IMR-90 (cell line): ENCODE results near the gene PTPRN2. TPM values are rescaled to one million over a fixed set of nuclear protein-coding genes. Genes with fewer than 3 reads are reported as not detected.

Source experiments
- ATAC-seq: fragments of 200-7000 bp; cut with Tn5 transposase; 2 replicates; pipeline ENCODE4 v1.9.1; 2020; ENCODE audit warnings: low read depth, mild to moderate bottlenecking, moderate library complexity
- BruUV-seq: library from RNA; stranded (reverse); fragments of 400-500 nt; replicated peaks from 2 replicates; lab custom pipeline; 2021; lab: Mats Ljungman, UMichigan
- CTCF ChIA-PET: fragments of 300-600 bp; formaldehyde crosslinking; extraction: SDS; loops from one replicate; lab custom pipeline; 2021; ENCODE audit warnings: antibody characterized with exemption; lab: Yijun Ruan, JAX
- POLR2A ChIA-PET: fragments of 300-600 bp; sonication (Branson Sonifier 250); formaldehyde crosslinking; loops from one replicate; lab custom pipeline; 2022; ENCODE audit warnings: antibody characterized with exemption; ENCODE audit not compliant: unreplicated experiment; lab: Charles Lee
- DNase-seq: peaks from one replicate; pipeline ENCODE4 v3.0.0; 2013
- H2AFZ ChIP-seq: replicated peaks from 2 replicates; pipeline ENCODE3; 2013; ENCODE audit warnings: low read length, mild to moderate bottlenecking; ENCODE audit not compliant: poor library complexity
- H2AK5ac ChIP-seq: 2 replicates; pipeline ENCODE4 v1.6.1; 2013; ENCODE audit warnings: low read depth, low read length, inconsistent platforms
- H2AK9ac ChIP-seq: replicated peaks from 2 replicates; pipeline ENCODE3; 2013; ENCODE audit warnings: mild to moderate bottlenecking, low read depth, low read length, moderate library complexity; ENCODE audit not compliant: poor library complexity
- H2BK120ac ChIP-seq: 2 replicates; pipeline ENCODE4 v1.6.1; 2013; ENCODE audit warnings: low read depth, low read length, inconsistent platforms
- H2BK15ac ChIP-seq: 3 replicates; pipeline ENCODE4 v1.6.1; 2013; ENCODE audit warnings: low read depth, low read length, inconsistent platforms
- H2BK20ac ChIP-seq: 2 replicates; pipeline ENCODE4 v1.6.1; 2013; ENCODE audit warnings: low read depth, mild to moderate bottlenecking, inconsistent platforms, low read length, moderate library complexity
- H2BK5ac ChIP-seq: 2 replicates; pipeline ENCODE4 v1.6.1; 2013; ENCODE audit warnings: mild to moderate bottlenecking, low read depth, low read length, inconsistent platforms; ENCODE audit not compliant: poor library complexity, severe bottlenecking
- H3K14ac ChIP-seq: replicated peaks from 2 replicates; pipeline ENCODE4 v1.6.1; 2013; ENCODE audit warnings: low read depth, low read length, inconsistent platforms
- H3K18ac ChIP-seq: 2 replicates; pipeline ENCODE4 v1.6.1; 2013; ENCODE audit warnings: low read depth, low read length, control low read depth
- H3K23ac ChIP-seq: 2 replicates; pipeline ENCODE4 v1.6.1; 2013; ENCODE audit warnings: low read depth, low read length, inconsistent platforms
- H3K27ac ChIP-seq: 2 replicates; pipeline ENCODE4 v1.5.1; 2013; ENCODE audit warnings: mild to moderate bottlenecking, control low read depth, low read length; ENCODE audit not compliant: insufficient read depth
- H3K27me3 ChIP-seq: 2 replicates; pipeline ENCODE4 v1.6.1; 2013; ENCODE audit warnings: low read length; ENCODE audit not compliant: control insufficient read depth, insufficient read depth
- H3K36me3 ChIP-seq: 2 replicates; pipeline ENCODE4 v1.6.1; 2013; ENCODE audit warnings: low read length, mixed read lengths; ENCODE audit not compliant: control insufficient read depth, insufficient read depth
- H3K4ac ChIP-seq: 2 replicates; pipeline ENCODE4 v1.6.1; 2013; ENCODE audit warnings: low read depth, low read length, inconsistent platforms
- H3K4me1 ChIP-seq: 2 replicates; pipeline ENCODE4 v1.6.1; 2013; ENCODE audit warnings: low read length, mixed read lengths; ENCODE audit not compliant: control insufficient read depth, insufficient read depth
- H3K4me2 ChIP-seq: 2 replicates; pipeline ENCODE4 v1.6.1; 2013; ENCODE audit warnings: low read depth, mild to moderate bottlenecking, control low read depth, low read length, moderate library complexity
- H3K4me3 ChIP-seq: 2 replicates; pipeline ENCODE4 v1.5.1; 2013; ENCODE audit warnings: low read depth, mild to moderate bottlenecking, control low read depth, low read length, moderate library complexity; ENCODE audit not compliant: insufficient read depth
- H3K56ac ChIP-seq: 2 replicates; pipeline ENCODE4 v1.6.1; 2013; ENCODE audit warnings: low read length, inconsistent platforms; ENCODE audit not compliant: insufficient read depth; ENCODE audit errors: extremely low read depth
- H3K79me1 ChIP-seq, 2 experiments: 2 replicates each; pipeline ENCODE4 v1.6.1; 2013; ENCODE audit warnings: low read length in 2 of 2, inconsistent platforms in 1 of 2, low read depth in 1 of 2
- H3K9ac ChIP-seq: 2 replicates; pipeline ENCODE4 v1.6.1; 2013; ENCODE audit warnings: low read depth, low read length, control low read depth
- H3K9me1 ChIP-seq: 2 replicates; pipeline ENCODE4 v1.6.1; 2013; ENCODE audit warnings: low read length, inconsistent platforms; ENCODE audit not compliant: insufficient read depth
- H3K9me3 ChIP-seq: 2 replicates; pipeline ENCODE4 v1.6.1; 2013; ENCODE audit warnings: low read length; ENCODE audit not compliant: control insufficient read depth, insufficient read depth
- H4K20me1 ChIP-seq: 2 replicates; pipeline ENCODE4 v1.6.1; 2013; ENCODE audit warnings: low read length, inconsistent platforms; ENCODE audit not compliant: insufficient read depth
- H4K5ac ChIP-seq: 2 replicates; pipeline ENCODE4 v1.6.1; 2013; ENCODE audit warnings: mild to moderate bottlenecking, low read depth, low read length, control low read depth
- H4K8ac ChIP-seq, 2 experiments: 2 replicates each; pipeline ENCODE4 v1.6.1; 2013; ENCODE audit warnings: low read depth in 2 of 2, low read length in 2 of 2, control low read depth in 1 of 2, inconsistent platforms in 1 of 2
- H4K91ac ChIP-seq: 2 replicates; pipeline ENCODE4 v1.6.1; 2013; ENCODE audit warnings: low read depth, low read length, inconsistent platforms; ENCODE audit not compliant: insufficient read depth
- CEBPB ChIP-seq: IDR thresholded peaks from 2 replicates; pipeline ENCODE4 v1.6.1; 2012; ENCODE audit warnings: low read depth, low read length, improper control_type of control experiment
- CHD1 ChIP-seq: IDR thresholded peaks from 2 replicates; pipeline ENCODE4 v1.6.1; 2012; ENCODE audit warnings: low read depth, low read length, improper control_type of control experiment
- FOS ChIP-seq: fragments of 150-350 bp; IDR thresholded peaks from 2 replicates; pipeline ENCODE4 v1.6.1; 2016; ENCODE audit warnings: low read depth, low read length
- MXI1 ChIP-seq: IDR thresholded peaks from 2 replicates; pipeline ENCODE4 v1.6.1; 2012; ENCODE audit warnings: low read depth, mild to moderate bottlenecking, low read length, moderate library complexity, borderline replicate concordance
- NFE2L2 ChIP-seq: fragments of 150-350 bp; IDR thresholded peaks from 2 replicates; pipeline ENCODE4 v1.6.1; 2016; ENCODE audit warnings: low read depth, mild to moderate bottlenecking, low read length
- RAD21 ChIP-seq: IDR thresholded peaks from 2 replicates; pipeline ENCODE4 v1.6.1; 2012; ENCODE audit warnings: low read length, improper control_type of control experiment
- RCOR1 ChIP-seq: IDR thresholded peaks from 2 replicates; pipeline ENCODE4 v1.6.1; 2012; ENCODE audit warnings: mild to moderate bottlenecking, low read length, improper control_type of control experiment; ENCODE audit not compliant: insufficient replicate concordance
- WGBS, 2 experiments: methylation state at CpG; one replicate each; pipeline versions ENCODE4 v1.1.5 to v1.1.7; 2013; ENCODE audit warnings: missing lambda C conversion rate in 2 of 2; ENCODE audit not compliant: insufficient read length in 1 of 2; ENCODE audit errors: extremely low coverage in 2 of 2; 5-methylcytosine and 5-hydroxymethylcytosine counted together
- dilution Hi-C: fragments of 300-500 bp; cut with HindIII; formaldehyde crosslinking; loops from one replicate; pipeline ENCODE4 v1.14.3; 2018; ENCODE audit warnings: low sequenced_read_pairs; ENCODE audit not compliant: unreplicated experiment
- in situ Hi-C: fragments of 300-500 bp; cut with MboI; formaldehyde crosslinking; loops from 3 replicates; pipeline ENCODE4 v1.14.3; 2019; ENCODE audit warnings: low sequenced_read_pairs, inconsistent platforms, mixed read lengths
- intact Hi-C: fragments of 100-400 bp; cut with micrococcal nuclease; formaldehyde crosslinking; loops from 2 replicates; pipeline ENCODE4 v1.10.0; 2022
- polyA plus RNA-seq, 3 experiments: library from polyadenylated mRNA; depleted of rRNA; stranded (reverse); fragments of >200 nt; gene quantifications; 2 replicates each; pipeline ENCODE4 v1.2.3, GENCODE V29; 2012; ENCODE audit warnings: low replicate concordance in 1 of 3
- total RNA-seq: library from RNA; depleted of rRNA; stranded (reverse); fragments of >200 nt; gene quantifications from 2 replicates; pipeline ENCODE4 v1.2.3, GENCODE V29; 2012
- TF ChIP-seq, protein P1 (sequence below): conservative IDR thresholded peaks from 2 replicates; pipeline ENCODE4 v1.5.1; 2012; ENCODE audit warnings: mild to moderate bottlenecking, low read depth, low read length, improper control_type of control experiment
- TF ChIP-seq, protein P2 (sequence below): fragments of 150-350 bp; IDR thresholded peaks from 2 replicates; pipeline ENCODE4 v1.6.1; 2017; ENCODE audit warnings: mild to moderate bottlenecking, antibody characterized with exemption, low read length, low read depth

The PTPRN2 gene
- total and polyA plus RNA-seq, 2 of the 4 experiments (the other 2 are of a cell fraction), result 0.03 TPM; not detected in 1

DNA sequence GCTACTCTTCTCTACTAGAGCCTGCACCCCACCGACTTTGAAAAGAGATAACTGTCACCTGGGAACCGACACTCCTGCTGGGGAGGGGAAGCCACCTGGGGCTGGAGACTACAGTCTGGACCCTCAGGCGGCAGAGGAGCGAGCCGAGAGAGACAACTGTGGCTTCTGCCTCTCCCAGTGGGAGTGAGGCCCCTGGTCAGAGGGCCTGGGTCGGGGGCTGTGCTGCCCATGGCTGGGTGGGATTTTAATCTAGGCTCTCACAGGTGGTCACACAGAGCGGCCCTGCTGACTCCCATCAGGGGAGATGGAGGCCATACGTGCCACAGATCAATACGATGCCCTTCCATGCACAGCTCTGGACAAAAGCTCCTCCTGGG, 878.7 kb downstream of the PTPRN2 start:
- Histone ChIP-seq H4K20me1 (no peaks in the 10 kb centered on the region), H3K23ac (no peak overlapping the region), H2BK20ac (no peak overlapping the region), H3K9ac (no peak overlapping the region), H3K27ac (no peak overlapping the region), H3K9me3 (peaks cover 42% of the 10 kb centered on the region), H4K8ac (no peak overlapping the region), H3K9me1 (no peaks in the 10 kb centered on the region), H4K91ac (no peak overlapping the region), H3K4me3 (no peak overlapping the region), H3K4me1 (no peaks in the 10 kb centered on the region), H2AK5ac (no peak overlapping the region), H3K18ac (no peak overlapping the region), H3K27me3 (no peaks in the 10 kb centered on the region), H3K56ac (no peak overlapping the region), H3K4ac (no peak overlapping the region), H3K4me2 (no peak overlapping the region), H3K79me1 (no peaks in the 10 kb centered on the region), H2AFZ (no peak overlapping the region), H2BK15ac (no peak overlapping the region), H2BK5ac (no peak overlapping the region), H2AK9ac (no peak overlapping the region), H3K14ac (no peak overlapping the region), H3K36me3 (no peaks in the 10 kb centered on the region), H4K5ac (no peak overlapping the region), H2BK120ac (no peak overlapping the region)
- ATAC-seq (no peak), DNase-seq (no peak)
- intact Hi-C loops, result no loop called here
- in situ Hi-C loops, result no loop called here
- dilution Hi-C loops, result no loop called here
- 40% methylated on average over 1 of the region's 9 CpGs; no CpG with 5 or more reads in 1 of the 2 experiments for WGBS, 2 experiments
- no TSS peak for BruUV-seq
- TF ChIP-seq FOS, result no peak
- no peak for TF ChIP-seq RAD21
- TF ChIP-seq RCOR1, result no peak
- TF ChIP-seq NFE2L2, result no peak
- TF ChIP-seq, protein P1, sequence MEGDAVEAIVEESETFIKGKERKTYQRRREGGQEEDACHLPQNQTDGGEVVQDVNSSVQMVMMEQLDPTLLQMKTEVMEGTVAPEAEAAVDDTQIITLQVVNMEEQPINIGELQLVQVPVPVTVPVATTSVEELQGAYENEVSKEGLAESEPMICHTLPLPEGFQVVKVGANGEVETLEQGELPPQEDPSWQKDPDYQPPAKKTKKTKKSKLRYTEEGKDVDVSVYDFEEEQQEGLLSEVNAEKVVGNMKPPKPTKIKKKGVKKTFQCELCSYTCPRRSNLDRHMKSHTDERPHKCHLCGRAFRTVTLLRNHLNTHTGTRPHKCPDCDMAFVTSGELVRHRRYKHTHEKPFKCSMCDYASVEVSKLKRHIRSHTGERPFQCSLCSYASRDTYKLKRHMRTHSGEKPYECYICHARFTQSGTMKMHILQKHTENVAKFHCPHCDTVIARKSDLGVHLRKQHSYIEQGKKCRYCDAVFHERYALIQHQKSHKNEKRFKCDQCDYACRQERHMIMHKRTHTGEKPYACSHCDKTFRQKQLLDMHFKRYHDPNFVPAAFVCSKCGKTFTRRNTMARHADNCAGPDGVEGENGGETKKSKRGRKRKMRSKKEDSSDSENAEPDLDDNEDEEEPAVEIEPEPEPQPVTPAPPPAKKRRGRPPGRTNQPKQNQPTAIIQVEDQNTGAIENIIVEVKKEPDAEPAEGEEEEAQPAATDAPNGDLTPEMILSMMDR, result no peak
- no peak for TF ChIP-seq CEBPB
- TF ChIP-seq CHD1, result no peak
- TF ChIP-seq, protein P2, sequence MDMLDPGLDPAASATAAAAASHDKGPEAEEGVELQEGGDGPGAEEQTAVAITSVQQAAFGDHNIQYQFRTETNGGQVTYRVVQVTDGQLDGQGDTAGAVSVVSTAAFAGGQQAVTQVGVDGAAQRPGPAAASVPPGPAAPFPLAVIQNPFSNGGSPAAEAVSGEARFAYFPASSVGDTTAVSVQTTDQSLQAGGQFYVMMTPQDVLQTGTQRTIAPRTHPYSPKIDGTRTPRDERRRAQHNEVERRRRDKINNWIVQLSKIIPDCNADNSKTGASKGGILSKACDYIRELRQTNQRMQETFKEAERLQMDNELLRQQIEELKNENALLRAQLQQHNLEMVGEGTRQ, result no peak
- TF ChIP-seq MXI1, result no peak
- ChIA-PET POLR2A (no interaction called here), CTCF (no interaction called here)
